HG02938 (cell line): ENCODE data around the gene CFAP74.

Experiments used
- ATAC-seq: cut with Tn5 transposase; IDR thresholded peaks from one replicate; pipeline ENCODE4 v1.9.1; 2021; ENCODE audit warnings: mild to moderate bottlenecking, moderate library complexity; ENCODE audit not compliant: unreplicated experiment

Gene CFAP74

DNA sequence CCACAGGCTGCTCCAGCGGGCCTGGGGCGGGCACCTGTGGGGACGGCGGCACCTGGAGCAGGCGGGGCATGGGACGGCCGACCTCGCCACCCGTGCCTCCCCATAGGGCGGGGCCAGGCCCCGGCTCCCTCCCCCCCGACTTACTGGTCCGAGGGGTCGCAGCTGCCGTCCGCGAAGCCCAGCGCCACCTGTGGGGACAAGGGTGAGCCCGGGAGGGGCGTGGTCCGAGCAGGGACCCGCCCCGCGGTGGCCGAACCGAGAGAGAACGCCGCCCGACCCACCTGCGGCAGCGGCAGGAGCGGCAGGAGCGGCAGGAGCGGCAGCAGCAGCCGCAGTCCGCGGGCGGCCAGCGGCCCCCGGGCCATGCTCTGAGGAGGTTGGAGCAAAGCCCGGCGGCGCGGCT, 84.7 kb downstream of the CFAP74 start, which contains the start of gene TMEM52:
TSS of gene TMEM52 (minus strand) at position 379 of the 403 bp plus-strand sequence. CDS start at position 365, 14 bp downstream.
- peak; percentile 14 for ATAC-seq

DNA sequence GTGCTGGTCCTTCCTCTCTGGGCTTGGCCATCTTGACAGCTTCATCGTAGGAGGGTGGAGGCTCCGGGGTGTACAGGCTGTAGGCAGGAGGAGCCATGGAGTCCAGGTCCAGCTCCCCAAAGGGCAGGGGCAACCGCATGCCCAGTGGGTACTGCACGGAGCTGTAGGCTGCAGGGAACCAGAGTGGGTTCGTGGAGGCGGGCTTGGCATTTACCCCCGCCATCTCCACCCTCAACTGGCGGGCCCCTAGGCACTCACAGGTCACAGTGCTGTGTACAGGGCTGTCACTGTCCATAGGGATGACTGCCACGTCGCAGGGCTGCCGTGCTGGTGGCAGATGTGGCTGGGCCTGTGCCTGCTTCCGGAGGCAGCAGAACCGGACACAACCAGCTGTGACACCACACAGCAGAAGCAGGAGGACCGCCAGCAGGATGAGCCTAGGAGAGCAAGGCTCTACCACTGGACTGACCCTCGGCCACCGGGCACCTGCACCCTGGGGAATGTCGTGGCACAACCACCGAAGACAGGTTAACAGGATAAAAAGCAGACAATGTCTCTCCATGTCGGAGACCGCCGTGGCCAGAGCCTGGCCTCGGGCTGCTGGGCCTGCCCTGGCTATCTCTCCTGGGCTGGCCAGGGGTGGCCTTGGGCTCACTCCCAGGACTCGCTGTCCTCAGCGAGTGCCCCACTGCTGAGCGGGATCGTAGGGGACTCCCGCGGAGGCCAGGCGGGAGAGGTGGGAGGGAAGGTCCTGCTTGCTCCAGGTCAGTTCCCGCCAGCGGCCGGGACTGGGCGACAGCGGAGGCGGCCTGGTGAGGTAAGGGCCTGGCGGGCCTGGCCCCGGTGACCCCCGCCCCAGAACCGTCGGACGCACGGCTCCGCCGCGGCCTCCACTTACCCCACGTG, 85.3 kb downstream of the CFAP74 start:
- no peak for ATAC-seq

- ATAC-seq = no peak
Observed at GRCh38 chr1:1917304-1917976, 86.1 kb downstream of the CFAP74 start.

DNA sequence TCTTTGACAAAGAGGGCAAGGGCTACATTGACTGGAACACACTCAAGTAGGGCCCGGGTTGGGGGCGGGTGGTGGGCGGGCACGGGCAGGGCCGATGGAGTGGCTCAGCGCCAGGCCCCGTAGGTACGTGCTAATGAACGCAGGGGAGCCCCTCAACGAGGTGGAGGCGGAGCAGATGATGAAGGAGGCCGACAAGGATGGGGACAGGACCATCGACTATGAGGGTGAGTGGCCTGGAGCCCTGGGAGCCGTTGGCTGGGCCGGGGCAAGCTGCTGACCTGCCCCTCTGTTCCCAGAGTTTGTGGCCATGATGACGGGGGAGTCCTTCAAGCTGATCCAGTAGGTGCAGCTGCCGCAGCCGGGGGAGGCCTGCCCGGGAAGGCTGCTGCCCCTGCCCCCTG, 86.7 kb downstream of the CFAP74 start:
- no peak for ATAC-seq

DNA sequence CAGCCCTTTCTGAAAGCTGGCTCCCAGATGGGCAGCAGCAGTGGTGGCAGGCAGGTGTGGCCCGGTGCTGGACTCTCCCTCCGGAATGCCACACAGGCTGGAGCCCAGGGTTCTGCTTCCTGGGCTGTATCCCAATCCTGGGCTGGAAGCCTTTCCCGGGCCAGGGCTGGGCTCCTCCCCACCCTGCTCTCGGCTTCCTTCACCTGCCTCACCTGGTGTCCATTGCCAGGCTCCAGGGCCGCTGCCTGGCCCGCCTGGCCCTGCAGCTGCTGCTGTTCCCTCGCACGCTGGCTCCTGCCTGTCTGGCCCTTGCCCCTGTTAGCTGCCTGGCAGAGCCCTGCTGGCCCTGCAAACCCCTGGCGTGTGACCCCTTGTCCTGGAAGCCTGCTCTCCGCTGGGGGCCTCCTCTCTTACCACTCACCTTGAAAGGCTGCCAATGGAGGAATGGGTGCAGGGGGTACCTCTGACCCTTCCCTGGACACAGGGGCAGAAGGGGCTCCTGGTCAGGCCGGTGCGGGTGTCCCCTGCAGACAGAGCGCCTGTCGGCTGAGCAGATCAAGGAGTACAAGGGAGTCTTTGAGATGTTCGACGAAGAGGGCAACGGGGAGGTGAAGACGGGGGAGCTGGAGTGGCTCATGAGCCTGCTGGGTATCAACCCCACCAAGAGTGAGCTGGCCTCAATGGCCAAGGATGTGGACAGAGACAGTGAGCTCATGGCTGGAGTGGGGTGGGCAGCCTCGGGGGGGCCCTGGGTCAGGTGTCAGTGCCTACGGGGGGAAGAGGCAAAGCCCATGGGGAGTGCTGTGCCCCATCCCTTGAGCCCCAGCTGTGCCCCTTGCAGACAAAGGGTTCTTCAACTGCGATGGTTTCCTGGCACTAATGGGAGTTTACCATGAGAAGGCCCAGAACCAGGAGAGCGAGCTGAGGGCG, 87.4 kb downstream of the CFAP74 start:
- ATAC-seq = no peak

DNA sequence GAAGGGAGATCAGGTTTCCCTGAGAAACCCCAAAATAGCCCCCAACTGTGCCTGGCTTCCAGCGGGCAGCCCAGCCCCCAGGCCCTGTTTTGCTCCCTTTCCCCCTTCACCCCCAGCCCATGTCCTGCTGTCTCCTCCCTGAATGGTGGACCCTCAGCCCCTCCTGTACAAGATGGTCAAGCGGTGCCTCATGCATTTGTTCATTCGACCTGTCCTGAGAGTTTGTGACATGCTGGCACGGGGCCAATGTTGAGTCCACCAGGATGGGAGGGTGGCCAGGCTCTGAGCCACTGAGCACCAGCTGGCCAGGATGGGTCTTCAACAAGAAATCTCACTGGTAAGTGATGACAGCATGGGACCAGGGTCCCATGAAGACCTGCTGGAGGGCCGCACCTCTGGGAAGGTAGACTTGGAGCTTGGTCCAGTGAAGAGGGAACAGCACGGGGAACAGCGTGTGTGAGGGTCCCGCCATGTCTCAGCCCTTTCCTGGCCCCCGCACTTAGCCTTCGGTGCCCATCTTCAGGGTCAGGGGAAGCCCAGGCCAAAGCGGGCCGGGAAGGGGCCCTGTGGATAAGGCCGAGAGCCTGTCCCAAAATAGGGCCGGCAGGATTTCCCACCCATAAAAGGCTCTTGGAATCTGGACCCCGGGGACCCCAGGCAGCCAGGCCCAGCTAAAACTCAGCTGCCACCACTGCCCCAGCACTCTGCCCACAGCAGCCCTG, 88.5 kb downstream of the CFAP74 start, which contains the start of gene CALML6:
TSS of gene CALML6 (plus strand) at position 290 of the 722 bp plus-strand sequence. CDS start at position 311, 21 bp downstream.
- ATAC-seq = no peak

DNA sequence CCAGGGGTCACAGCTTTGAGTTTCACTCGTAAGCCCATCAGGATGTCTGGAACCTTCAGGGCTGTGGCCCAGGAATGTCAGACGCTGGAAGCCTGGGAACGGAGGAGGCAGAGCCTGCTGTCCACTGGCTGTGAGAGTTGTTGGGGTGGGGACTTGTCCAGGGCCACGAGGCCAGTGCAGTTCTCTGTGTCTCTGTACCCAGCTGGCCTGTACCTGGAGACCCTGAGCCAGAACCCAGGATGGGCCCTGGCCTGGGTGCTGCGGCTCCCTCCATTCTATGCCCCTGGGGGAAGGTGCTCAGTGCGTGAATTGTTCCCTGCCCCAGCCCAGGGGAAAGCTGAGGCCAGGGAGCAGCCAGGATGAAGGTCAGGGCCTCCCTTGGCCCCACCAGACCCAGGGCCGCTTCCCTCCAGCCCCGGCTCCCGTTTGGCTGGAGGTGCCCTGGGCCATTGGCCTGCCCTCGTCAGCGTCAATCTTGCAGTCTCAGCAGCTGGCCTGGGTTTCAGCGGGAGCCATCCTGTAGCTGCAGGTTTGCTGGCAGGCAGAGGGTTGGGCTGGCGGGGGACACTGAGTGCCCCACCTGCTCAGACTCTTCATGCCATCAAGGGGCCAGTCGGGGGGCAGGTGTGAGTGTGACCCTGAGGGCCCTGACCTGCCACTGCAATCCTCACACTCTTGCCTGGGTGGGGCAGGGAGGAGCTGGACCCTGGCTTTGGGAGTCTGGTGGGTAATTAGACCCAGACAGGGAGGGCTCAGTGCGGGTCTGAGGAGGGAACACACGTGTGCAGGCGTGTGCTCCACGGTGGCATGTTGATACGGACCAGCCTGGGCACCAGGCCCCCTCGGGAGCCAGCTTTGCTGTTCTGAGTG, 89.2 kb downstream of the CFAP74 start:
- ATAC-seq = no peak

DNA sequence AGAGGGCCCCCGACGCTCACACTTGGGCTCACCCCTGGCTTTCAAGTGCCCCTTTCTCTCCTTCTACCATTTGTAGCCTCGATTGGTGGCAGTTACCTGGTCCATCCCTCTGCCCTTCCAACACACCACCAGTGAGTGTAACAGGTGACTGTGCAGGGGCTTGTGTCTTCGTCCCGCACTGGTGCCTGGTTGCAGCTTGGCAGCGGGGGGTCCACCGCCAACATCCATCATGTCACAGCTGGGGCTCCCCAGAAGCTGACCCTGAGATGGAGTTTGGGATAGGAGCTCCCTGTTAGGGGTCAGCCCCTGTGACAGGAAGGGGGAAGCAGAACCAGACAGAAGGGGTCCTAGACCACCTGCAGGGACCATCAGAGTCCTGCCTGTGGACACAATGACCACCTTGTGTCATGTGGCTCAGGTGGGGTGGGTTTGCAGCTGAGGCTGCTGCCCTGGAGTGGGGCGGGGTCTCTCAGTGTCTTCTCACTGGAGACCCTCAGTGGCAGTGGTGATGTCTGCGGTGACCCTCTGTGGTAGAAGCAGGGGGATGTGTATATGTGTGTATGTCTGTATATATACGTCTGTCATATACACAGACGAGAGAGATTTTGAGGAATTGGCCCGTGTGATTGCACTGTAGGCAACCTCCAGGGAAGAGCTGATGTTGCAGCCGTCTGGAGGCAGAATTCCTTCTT, 92.1 kb downstream of the CFAP74 start:
- ATAC-seq = no peak

DNA sequence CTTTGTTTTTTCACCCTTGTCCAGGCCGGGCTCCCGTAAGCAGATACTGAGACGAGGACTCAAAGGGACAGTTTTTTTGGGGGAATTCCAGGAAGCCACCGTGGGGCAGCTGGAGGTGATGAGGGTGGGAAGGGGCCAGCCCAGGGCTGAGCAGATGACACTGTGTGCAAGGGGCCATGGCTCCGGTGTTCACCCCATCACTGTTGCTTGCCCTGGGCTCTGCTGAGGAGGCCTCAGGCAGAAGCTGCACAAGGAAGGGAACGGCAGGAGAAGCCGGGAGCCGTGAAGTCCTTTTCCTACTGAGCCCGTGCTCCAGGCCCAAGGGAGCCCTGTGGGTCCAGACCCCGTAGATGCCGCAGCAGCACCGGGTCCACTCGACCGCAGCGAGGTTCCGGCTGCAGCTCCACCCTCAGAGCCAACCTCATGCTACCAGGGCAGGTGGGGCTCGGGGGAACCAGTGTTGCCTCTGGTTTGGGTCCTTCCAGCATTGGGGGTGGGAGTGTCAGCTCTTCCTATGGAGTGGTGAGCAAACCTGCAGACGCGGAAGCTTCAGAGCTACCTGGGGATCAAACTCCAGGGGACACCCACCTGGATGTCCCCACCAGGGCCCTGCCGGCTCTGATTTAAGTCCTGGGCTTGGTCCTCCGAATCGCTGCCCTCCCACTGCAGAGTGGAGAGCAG, 92.8 kb downstream of the CFAP74 start:
- ATAC-seq = no peak

DNA sequence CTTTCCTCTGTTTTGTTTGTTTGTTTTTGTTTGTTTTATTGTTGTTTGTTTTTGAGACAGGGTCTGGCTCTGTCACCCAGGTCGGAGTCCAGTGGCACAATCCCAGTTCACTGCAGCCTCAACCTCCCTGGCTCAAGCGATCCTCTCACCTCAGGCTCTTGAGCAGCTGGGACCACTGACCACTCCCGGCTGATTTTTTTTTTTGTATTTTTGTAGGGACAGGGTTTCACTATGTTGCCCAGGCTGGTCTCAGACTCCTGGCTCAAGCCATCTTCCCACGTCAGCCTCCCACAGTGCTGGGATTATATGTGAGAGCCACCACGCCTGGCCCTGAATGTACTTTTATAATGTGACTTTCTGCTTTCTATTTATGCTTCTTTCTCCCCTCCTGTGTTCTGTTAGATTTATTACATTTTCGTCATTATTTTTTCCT, 93.5 kb downstream of the CFAP74 start:
- ATAC-seq = no peak

DNA sequence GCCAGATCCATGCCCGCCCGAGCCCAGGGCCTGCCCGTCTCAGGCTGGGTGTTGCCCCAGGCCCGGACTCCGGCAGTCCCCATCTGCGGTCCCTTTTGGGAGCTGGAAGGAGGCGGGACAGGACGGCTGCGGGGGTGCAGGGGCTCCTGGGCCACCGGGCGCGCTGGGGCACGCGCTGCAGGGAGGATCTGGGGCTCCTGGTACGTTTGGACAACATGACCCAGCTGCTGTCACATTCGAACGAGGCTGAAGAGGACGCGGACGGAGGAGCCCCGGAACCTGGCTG, 95.1 kb downstream of the CFAP74 start:
- ATAC-seq = no peak

DNA sequence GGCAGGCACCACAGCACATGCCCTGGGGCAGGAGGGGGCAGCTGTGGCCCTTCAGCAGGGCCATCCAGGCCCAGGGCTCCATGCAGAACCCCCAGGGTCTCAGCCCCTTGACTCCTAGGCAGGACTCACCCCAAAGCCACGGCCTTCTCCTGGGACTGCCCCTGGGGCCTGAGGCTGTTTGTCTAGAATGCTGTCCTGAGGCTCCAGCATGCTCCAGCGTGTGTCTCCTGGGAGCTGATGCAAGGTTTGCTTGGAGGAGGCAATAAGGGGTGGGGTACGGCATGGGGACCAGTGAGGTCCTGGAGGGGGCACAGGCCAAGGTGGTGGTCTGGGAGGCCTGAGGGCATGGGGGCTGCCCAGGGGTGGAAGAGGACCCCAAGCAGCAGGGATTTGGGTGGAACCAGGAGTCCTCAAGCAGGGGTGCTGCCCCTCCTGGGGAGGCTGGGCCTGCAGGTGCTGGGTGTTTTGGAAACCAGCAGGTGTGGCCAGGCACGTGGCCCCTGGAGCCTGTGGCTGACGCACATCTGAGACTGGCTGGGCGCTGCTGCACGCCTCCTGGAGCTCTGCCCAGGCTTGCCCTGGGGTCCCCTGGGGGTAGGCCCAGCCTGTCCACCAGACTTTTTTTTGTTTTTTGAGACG, 96.4 kb downstream of the CFAP74 start:
- ATAC-seq = no peak

GRCh38 chr1:1906185-1907097, 97.1 kb downstream of the CFAP74 start:
- ATAC-seq = no peak

DNA sequence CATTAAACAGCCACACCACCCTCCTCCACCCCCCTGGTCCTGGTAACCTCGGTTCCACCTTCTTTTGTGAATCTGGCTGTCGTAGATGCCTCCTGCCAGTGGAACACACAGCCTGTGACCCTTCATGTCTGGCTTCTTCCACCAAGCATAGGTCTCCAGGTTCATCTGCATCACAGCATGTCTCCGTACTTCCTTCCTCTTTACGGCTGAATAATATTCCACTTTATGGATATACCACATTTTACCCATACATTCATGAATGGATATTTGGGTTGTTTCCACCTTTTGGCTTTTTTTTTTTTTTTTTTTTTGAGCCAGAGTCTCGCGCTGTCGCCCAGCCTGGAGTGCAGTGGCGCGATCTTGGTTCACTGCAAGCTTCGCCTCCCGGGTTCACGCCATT, 100.4 kb downstream of the CFAP74 start:
- no peak for ATAC-seq

DNA sequence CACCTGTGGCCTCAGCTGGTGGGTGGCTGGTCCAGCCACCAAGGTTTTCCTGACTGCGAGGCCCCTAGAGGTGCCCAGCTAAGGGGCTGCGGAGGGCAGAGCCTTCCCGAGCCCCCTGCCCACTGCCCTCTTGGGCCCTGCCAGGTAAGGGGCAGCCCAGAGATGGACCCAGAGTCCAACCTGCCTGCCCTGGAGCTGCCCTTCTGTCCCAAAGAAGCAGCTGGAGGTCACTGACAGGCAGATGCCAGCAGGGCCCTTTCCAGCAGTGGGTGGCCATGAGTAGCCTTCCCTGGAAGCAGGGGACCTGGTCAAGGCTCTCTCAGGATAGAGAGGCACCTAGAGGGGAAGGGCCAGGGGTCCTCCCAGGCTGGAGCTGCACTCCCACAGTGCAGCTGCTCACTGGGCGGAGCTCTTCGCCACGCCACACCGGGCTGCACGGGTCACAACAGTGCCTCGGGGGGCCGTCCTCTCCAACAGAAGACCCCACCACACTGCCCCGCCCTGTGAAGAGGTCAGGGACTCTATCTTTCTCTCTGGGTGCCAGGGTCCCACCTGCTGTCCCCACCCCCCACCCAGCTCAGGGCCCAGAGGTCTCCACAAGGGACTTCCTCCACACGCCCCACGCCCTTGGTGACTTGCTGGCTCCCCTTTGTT, 101.8 kb downstream of the CFAP74 start:
- ATAC-seq = no peak
